ENCODE results near the gene OR52I2. TPM values are rescaled to one million over a fixed set of nuclear protein-coding genes. Genes with fewer than 3 reads are reported as not detected.

The OR52I2 gene
- polyA plus RNA-seq (2013, experiment 1 of 2) = not detected
- polyA plus RNA-seq (2013, experiment 2 of 2) = not detected

GRCh38 chr11:4581443-4581842 lies at the start of gene OR52I2:
Gene OR52I2, plus strand, starts transcription at chr11:4581743.
- Histone ChIP-seq H3K27me3 (ENCODE audit: insufficient read depth, low read length) (no peaks in the 10 kb centered on the region), H3K27ac (ENCODE audit: low read depth, low read length) (no peak within 1 kb of the TSS), H3K9me3 (ENCODE audit: insufficient read depth, low read depth, low read length) (no peaks in the 10 kb centered on the region), H3K9ac (ENCODE audit: low read depth, low read length) (no peak within 1 kb of the TSS), H3K4me1 (ENCODE audit: insufficient read depth, low read length) (no peaks in the 10 kb centered on the region), H3K36me3 (ENCODE audit: insufficient read depth, low read length) (no peaks in the 10 kb centered on the region), H3K4me3 (ENCODE audit: low read length) (no peak within 1 kb of the TSS)

GRCh38 chr11:4539603-4540219 lies 41.8 kb upstream of the OR52I2 start:
- no peaks in the 10 kb centered on the region for H3K36me3 ChIP-seq (ENCODE audit: insufficient read depth, low read length)
- no peaks in the 10 kb centered on the region for H3K4me1 ChIP-seq (ENCODE audit: insufficient read depth, low read length)
- no peak overlapping the region for H3K4me3 ChIP-seq (ENCODE audit: low read length)
- no peak overlapping the region for H3K9ac ChIP-seq (ENCODE audit: low read depth, low read length)
- no peak overlapping the region for H3K27ac ChIP-seq (ENCODE audit: low read depth, low read length)
- H3K27me3 ChIP-seq (ENCODE audit: insufficient read depth, low read length) = no peaks in the 10 kb centered on the region
- 48% methylated on average over 3 of the region's 3 CpGs for WGBS
- H3K9me3 ChIP-seq (ENCODE audit: insufficient read depth, low read depth, low read length) = no peaks in the 10 kb centered on the region

GRCh38 chr11:4541071-4541470 lies 40.5 kb upstream of the OR52I2 start:
- Histone ChIP-seq H3K9me3 (ENCODE audit: insufficient read depth, low read depth, low read length) (no peaks in the 10 kb centered on the region), H3K27me3 (ENCODE audit: insufficient read depth, low read length) (no peaks in the 10 kb centered on the region), H3K27ac (ENCODE audit: low read depth, low read length) (no peak overlapping the region), H3K4me3 (ENCODE audit: low read length) (no peak overlapping the region), H3K36me3 (ENCODE audit: insufficient read depth, low read length) (no peaks in the 10 kb centered on the region), H3K4me1 (ENCODE audit: insufficient read depth, low read length) (no peaks in the 10 kb centered on the region), H3K9ac (ENCODE audit: low read depth, low read length) (no peak overlapping the region)
- 85% methylated on average over 1 of the region's 1 CpG for WGBS

GRCh38 chr11:4543561-4543960 lies 38.0 kb upstream of the OR52I2 start:
- Histone ChIP-seq H3K9me3 (ENCODE audit: insufficient read depth, low read depth, low read length) (no peaks in the 10 kb centered on the region), H3K9ac (ENCODE audit: low read depth, low read length) (no peak overlapping the region), H3K27ac (ENCODE audit: low read depth, low read length) (no peak overlapping the region), H3K4me3 (ENCODE audit: low read length) (no peak overlapping the region), H3K36me3 (ENCODE audit: insufficient read depth, low read length) (no peaks in the 10 kb centered on the region), H3K4me1 (ENCODE audit: insufficient read depth, low read length) (no peaks in the 10 kb centered on the region), H3K27me3 (ENCODE audit: insufficient read depth, low read length) (no peaks in the 10 kb centered on the region)

- no peak within 1 kb of the TSS for H3K27ac ChIP-seq (ENCODE audit: low read depth, low read length)
- H3K36me3 ChIP-seq (ENCODE audit: insufficient read depth, low read length) = no peaks in the 10 kb centered on the region
- H3K4me1 ChIP-seq (ENCODE audit: insufficient read depth, low read length) = no peaks in the 10 kb centered on the region
- no peaks in the 10 kb centered on the region for H3K9me3 ChIP-seq (ENCODE audit: insufficient read depth, low read depth, low read length)
- H3K9ac ChIP-seq (ENCODE audit: low read depth, low read length) = no peak within 1 kb of the TSS
- H3K4me3 ChIP-seq (ENCODE audit: low read length) = no peak within 1 kb of the TSS
- H3K27me3 ChIP-seq (ENCODE audit: insufficient read depth, low read length) = no peaks in the 10 kb centered on the region
- 92% methylated on average over 4 of the region's 5 CpGs for WGBS
These were observed 36.7 kb upstream of the OR52I2 start, which contains the start of gene OR52M1 for GRCh38 chr11:4544891-4545290. Gene OR52M1, plus strand, starts transcription at chr11:4545191. Its CDS starts 0 bp downstream, at chr11:4545191.

- no peak overlapping the region for H3K9ac ChIP-seq (ENCODE audit: low read depth, low read length)
- WGBS = 100% methylated on average over 1 of the region's 1 CpG
- H3K4me3 ChIP-seq (ENCODE audit: low read length) = no peak overlapping the region
- no peaks in the 10 kb centered on the region for H3K9me3 ChIP-seq (ENCODE audit: insufficient read depth, low read depth, low read length)
- no peak overlapping the region for H3K27ac ChIP-seq (ENCODE audit: low read depth, low read length)
- H3K4me1 ChIP-seq (ENCODE audit: insufficient read depth, low read length) = no peaks in the 10 kb centered on the region
- H3K36me3 ChIP-seq (ENCODE audit: insufficient read depth, low read length) = no peaks in the 10 kb centered on the region
- no peaks in the 10 kb centered on the region for H3K27me3 ChIP-seq (ENCODE audit: insufficient read depth, low read length)
These were observed 34.7 kb upstream of the OR52I2 start for GRCh38 chr11:4546878-4547277.

GRCh38 chr11:4547416-4547815 lies 34.1 kb upstream of the OR52I2 start:
- H3K36me3 ChIP-seq (ENCODE audit: insufficient read depth, low read length) = no peaks in the 10 kb centered on the region
- 81% methylated on average over 3 of the region's 4 CpGs for WGBS
- no peaks in the 10 kb centered on the region for H3K4me1 ChIP-seq (ENCODE audit: insufficient read depth, low read length)
- H3K27ac ChIP-seq (ENCODE audit: low read depth, low read length) = no peak overlapping the region
- no peak overlapping the region for H3K4me3 ChIP-seq (ENCODE audit: low read length)
- no peaks in the 10 kb centered on the region for H3K9me3 ChIP-seq (ENCODE audit: insufficient read depth, low read depth, low read length)
- H3K9ac ChIP-seq (ENCODE audit: low read depth, low read length) = no peak overlapping the region
- no peaks in the 10 kb centered on the region for H3K27me3 ChIP-seq (ENCODE audit: insufficient read depth, low read length)

GRCh38 chr11:4551346-4551979 lies 30.1 kb upstream of the OR52I2 start:
- 81% methylated on average over 8 of the region's 8 CpGs for WGBS
- Histone ChIP-seq H3K9ac (ENCODE audit: low read depth, low read length) (no peak overlapping the region), H3K36me3 (ENCODE audit: insufficient read depth, low read length) (no peaks in the 10 kb centered on the region), H3K9me3 (ENCODE audit: insufficient read depth, low read depth, low read length) (no peaks in the 10 kb centered on the region), H3K4me1 (ENCODE audit: insufficient read depth, low read length) (no peaks in the 10 kb centered on the region), H3K27me3 (ENCODE audit: insufficient read depth, low read length) (no peaks in the 10 kb centered on the region), H3K4me3 (ENCODE audit: low read length) (no peak overlapping the region), H3K27ac (ENCODE audit: low read depth, low read length) (no peak overlapping the region)

- no peak overlapping the region for H3K27ac ChIP-seq (ENCODE audit: low read depth, low read length)
- no peaks in the 10 kb centered on the region for H3K27me3 ChIP-seq (ENCODE audit: insufficient read depth, low read length)
- H3K9ac ChIP-seq (ENCODE audit: low read depth, low read length) = no peak overlapping the region
- no peak overlapping the region for H3K4me3 ChIP-seq (ENCODE audit: low read length)
- H3K36me3 ChIP-seq (ENCODE audit: insufficient read depth, low read length) = no peaks in the 10 kb centered on the region
- H3K4me1 ChIP-seq (ENCODE audit: insufficient read depth, low read length) = no peaks in the 10 kb centered on the region
- H3K9me3 ChIP-seq (ENCODE audit: insufficient read depth, low read depth, low read length) = no peaks in the 10 kb centered on the region
- WGBS = 83% methylated on average over 7 of the region's 8 CpGs
These were observed 21.8 kb upstream of the OR52I2 start for GRCh38 chr11:4559527-4560440.

- Histone ChIP-seq H3K36me3 (ENCODE audit: insufficient read depth, low read length) (no peaks in the 10 kb centered on the region), H3K27ac (ENCODE audit: low read depth, low read length) (no peak overlapping the region), H3K27me3 (ENCODE audit: insufficient read depth, low read length) (no peaks in the 10 kb centered on the region), H3K9me3 (ENCODE audit: insufficient read depth, low read depth, low read length) (no peaks in the 10 kb centered on the region), H3K9ac (ENCODE audit: low read depth, low read length) (no peak overlapping the region), H3K4me3 (ENCODE audit: low read length) (no peak overlapping the region), H3K4me1 (ENCODE audit: insufficient read depth, low read length) (no peaks in the 10 kb centered on the region)
- 100% methylated on average over 1 of the region's 1 CpG for WGBS
These were observed 21.1 kb upstream of the OR52I2 start for GRCh38 chr11:4560467-4560866.

- no peak overlapping the region for H3K9ac ChIP-seq (ENCODE audit: low read depth, low read length)
- H3K4me3 ChIP-seq (ENCODE audit: low read length) = no peak overlapping the region
- no peaks in the 10 kb centered on the region for H3K4me1 ChIP-seq (ENCODE audit: insufficient read depth, low read length)
- 98% methylated on average over 2 of the region's 3 CpGs for WGBS
- no peaks in the 10 kb centered on the region for H3K27me3 ChIP-seq (ENCODE audit: insufficient read depth, low read length)
- H3K36me3 ChIP-seq (ENCODE audit: insufficient read depth, low read length) = no peaks in the 10 kb centered on the region
- no peaks in the 10 kb centered on the region for H3K9me3 ChIP-seq (ENCODE audit: insufficient read depth, low read depth, low read length)
- no peak overlapping the region for H3K27ac ChIP-seq (ENCODE audit: low read depth, low read length)
These were observed 16.2 kb upstream of the OR52I2 start for GRCh38 chr11:4565371-4565770.
